Keratinocyte (primary cell): Measurements from ENCODE around the gene ADAMTS17.

ENCODE experiments used
- CTCF ChIP-seq, 3 experiments: IDR thresholded peaks in 1 of 3; conservative IDR thresholded peaks in 1 of 3; optimal IDR thresholded peaks in 1 of 3; 2 replicates in 2 of 3; 3 replicates in 1 of 3; pipeline versions ENCODE3 to v1.5.1; 2011; ENCODE audit warnings: low read length in 3 of 3, mild to moderate bottlenecking in 3 of 3, moderate library complexity in 2 of 3, control low read depth in 1 of 3, inconsistent platforms in 1 of 3; ENCODE audit not compliant: insufficient read depth in 2 of 3; ENCODE audit errors: extremely low read depth in 1 of 3
- EZH2 ChIP-seq: IDR thresholded peaks from one replicate; pipeline ENCODE4 v1.6.1; 2012; ENCODE audit warnings: inconsistent platforms, mild to moderate bottlenecking, low read length, moderate library complexity

GRCh38 chr15:100383302-100384107, 41.7 kb upstream of the ADAMTS17 start:
- TF ChIP-seq CTCF (optimal IDR thresholded peaks at IDR 0.05 in 1 of 3, IDR thresholded peaks at IDR 0.05 in 1 of 3, conservative IDR thresholded peaks at IDR 0.05 in 1 of 3; ENCODE audit: extremely low read depth in 1 of 3, insufficient read depth in 2 of 3, low read length in 3 of 3) (peak; percentile 35 to 47 (median 38)), EZH2 (no peak)
